Gastrocnemius medialis (tissue), 4 donors: ENCODE results near the gene C3orf85. TPM values are rescaled to one million over a fixed set of nuclear protein-coding genes. Genes with fewer than 3 reads are reported as not detected.

ENCODE experiments used
- ATAC-seq, 2 donors: fragments of 150-250 bp; one replicate each; pipeline ENCODE4 v1.9.1; 2016
- DNase-seq, 2 donors: peaks; one replicate each; pipeline ENCODE4 v3.0.0-alpha.2; 2019
- H3K27ac ChIP-seq, 4 donors: fragments of 200-600 bp; sonication (generic); 1 replicate in 1 of 4; 2 replicates in 3 of 4; pipeline ENCODE4 v1.5.1; 2016 to 2018; ENCODE audit warnings: mild to moderate bottlenecking in 2 of 4, moderate library complexity in 1 of 4
- H3K27me3 ChIP-seq, 3 donors: fragments of 200-600 bp; sonication (generic) in 2 of 3; 1 replicate in 1 of 3; 2 replicates in 2 of 3; pipeline versions ENCODE4 v1.5.1 to v1.6.0; 2016 to 2019; ENCODE audit warnings: mild to moderate bottlenecking in 1 of 3, moderate library complexity in 1 of 3
- H3K36me3 ChIP-seq, 2 donors: fragments of 200-600 bp; sonication (generic) in 1 of 2; one replicate each; pipeline ENCODE4 v1.5.1; 2017 to 2018
- H3K4me1 ChIP-seq, 2 donors: fragments of 200-600 bp; sonication (generic) in 1 of 2; one replicate each; pipeline ENCODE4 v1.5.1; 2016 to 2017; ENCODE audit warnings: mild to moderate bottlenecking in 2 of 2
- H3K4me3 ChIP-seq, 4 donors: fragments of 200-600 bp; sonication (generic) in 3 of 4; 1 replicate in 1 of 4; 2 replicates in 3 of 4; pipeline ENCODE4 v1.5.1; 2016 to 2019; ENCODE audit warnings: mild to moderate bottlenecking in 2 of 4
- H3K9me3 ChIP-seq, 3 donors: fragments of 200-600 bp; sonication (generic) in 2 of 3; 1 replicate in 1 of 3; 2 replicates in 2 of 3; pipeline ENCODE4 v1.5.1; 2016 to 2019
- CTCF ChIP-seq, 5 experiments: fragments of 450-650 bp in 3 of 5; fragments of 200-600 bp in 2 of 5; sonication (generic) in 2 of 5; IDR thresholded peaks in 4 of 5; conservative IDR thresholded peaks in 1 of 5; 1 replicate in 4 of 5; 2 replicates in 1 of 5; pipeline ENCODE4 v1.5.1; 2016 to 2019; ENCODE audit warnings: antibody characterized with exemption in 5 of 5, mild to moderate bottlenecking in 3 of 5, moderate library complexity in 3 of 5
- POLR2A ChIP-seq, 2 donors: fragments of 450-650 bp; IDR thresholded peaks; one replicate each; pipeline ENCODE4 v1.6.1; 2017; ENCODE audit warnings: antibody characterized with exemption in 2 of 2, mild to moderate bottlenecking in 2 of 2, moderate library complexity in 2 of 2
- in situ Hi-C, 4 donors: fragments of 200-750 bp; cut with MboI; loops; one replicate each; pipeline versions ENCODE4 v1.15.0 to v1.8.0; 2017; ENCODE audit warnings: low sequenced_read_pairs in 4 of 4
- intact Hi-C: fragments of 100-400 bp; cut with DNase I; formaldehyde crosslinking; loops from one replicate; pipeline ENCODE4 v1.15.1; 2023; ENCODE audit warnings: low total_unique reads
- total RNA-seq, 4 donors: library from RNA; depleted of rRNA; stranded (reverse); fragments of >200 nt; gene quantifications; one replicate each; pipeline versions ENCODE4 v1.1.0 to v1.2.3, GENCODE V29; 2016

The C3orf85 gene
- total RNA-seq, 4 donors from 2014 or later: not detected

GRCh38 chr3:109098079-109098644 is 38.4 kb upstream of the C3orf85 start:
- no peak for DNase-seq
- no peak overlapping the region for H3K27ac ChIP-seq
- in situ Hi-C loops (loop anchor here in 1 of 4 donors (25.0 kb wide), 1 partner anchor 436 kb away; no protein-coding TSS in a partner anchor), intact Hi-C loops (no loop called here)
- H3K4me1 ChIP-seq: no peaks in the 10 kb centered on the region
- no peak for TF ChIP-seq CTCF (IDR thresholded peaks at IDR 0.05 in 4 of 5, conservative IDR thresholded peaks at IDR 0.05 in 1 of 5)
- no peak for TF ChIP-seq POLR2A (IDR thresholded peaks at IDR 0.05)
- ATAC-seq: no peak
- no peaks in the 10 kb centered on the region for H3K36me3 ChIP-seq
- H3K4me3 ChIP-seq: no peak overlapping the region
- H3K9me3 ChIP-seq: no peaks in the 10 kb centered on the region
- H3K27me3 ChIP-seq: no peaks in the 10 kb centered on the region

GRCh38 chr3:109109574-109109973 is 26.9 kb upstream of the C3orf85 start:
- no peak for TF ChIP-seq CTCF (IDR thresholded peaks at IDR 0.05 in 4 of 5, conservative IDR thresholded peaks at IDR 0.05 in 1 of 5)
- no peak for TF ChIP-seq POLR2A (IDR thresholded peaks at IDR 0.05)
- H3K9me3 ChIP-seq: no peaks in the 10 kb centered on the region

GRCh38 chr3:109112946-109113760 is 23.4 kb upstream of the C3orf85 start:
- no peaks in the 10 kb centered on the region for H3K9me3 ChIP-seq
- H3K27me3 ChIP-seq: no peaks in the 10 kb centered on the region
- no peaks in the 10 kb centered on the region for H3K4me1 ChIP-seq
- in situ Hi-C loops: no loop called here
- no peak overlapping the region for H3K27ac ChIP-seq
- no peak overlapping the region for H3K4me3 ChIP-seq
- DNase-seq: no peak
- H3K36me3 ChIP-seq: no peaks in the 10 kb centered on the region
- intact Hi-C loops: no loop called here
- no peak for ATAC-seq
- no peak for TF ChIP-seq POLR2A (IDR thresholded peaks at IDR 0.05)
- TF ChIP-seq CTCF (IDR thresholded peaks at IDR 0.05 in 4 of 5, conservative IDR thresholded peaks at IDR 0.05 in 1 of 5): no peak

More at GRCh38 chr3:109109574-109109973, 26.9 kb upstream of the C3orf85 start:
- in situ Hi-C loops (no loop called here), intact Hi-C loops (no loop called here)
- Histone ChIP-seq H3K36me3 (no peaks in the 10 kb centered on the region), H3K27me3 (no peaks in the 10 kb centered on the region), H3K4me1 (no peaks in the 10 kb centered on the region), H3K27ac (no peak overlapping the region), H3K4me3 (no peak overlapping the region)
- ATAC-seq: no peak
- DNase-seq: no peak

GRCh38 chr3:109114746-109115145 is 21.8 kb upstream of the C3orf85 start:
- H3K36me3 ChIP-seq: no peaks in the 10 kb centered on the region
- TF ChIP-seq CTCF (IDR thresholded peaks at IDR 0.05 in 4 of 5, conservative IDR thresholded peaks at IDR 0.05 in 1 of 5) (no peak), POLR2A (IDR thresholded peaks at IDR 0.05) (no peak)
- H3K4me3 ChIP-seq: no peak overlapping the region
- no peaks in the 10 kb centered on the region for H3K4me1 ChIP-seq
- DNase-seq (no peak), ATAC-seq (no peak)
- H3K9me3 ChIP-seq: no peaks in the 10 kb centered on the region
- no peaks in the 10 kb centered on the region for H3K27me3 ChIP-seq
- intact Hi-C loops (no loop called here), in situ Hi-C loops (no loop called here)
- H3K27ac ChIP-seq: no peak overlapping the region
